Stimulated activated CD4-positive, alpha-beta T cell treated with anti-CD3 and anti-CD28 coated beads, Interleukin-1b, Interleukin-23, amount 100 ng/mL, for 24 hours (primary cell): ENCODE results near the gene EHMT1.

Source experiments
- DNase-seq, 4 experiments: peaks; one replicate each; pipeline ENCODE4 v3.0.0-alpha.2; 2020; ENCODE audit warnings: low read depth in 4 of 4, low spot score in 1 of 4

Gene EHMT1

GRCh38 chr9:137618105-137619067, at the start of gene EHMT1:
EHMT1 (plus strand) TSS chr9:137619005; CDS start chr9:137619029, 24 bp downstream.
- peak; percentile 70 to 82 (median 76) for DNase-seq

- no peak for DNase-seq
Observed at GRCh38 chr9:137569609-137570203, 49.1 kb upstream of the EHMT1 start.

GRCh38 chr9:137570566-137570965, 48.2 kb upstream of the EHMT1 start:
- DNase-seq = no peak

- DNase-seq = no peak
Observed at GRCh38 chr9:137574192-137574591, 44.6 kb upstream of the EHMT1 start.

GRCh38 chr9:137575364-137575715, 43.5 kb upstream of the EHMT1 start:
- no peak for DNase-seq

- no peak for DNase-seq
Observed at GRCh38 chr9:137575716-137576411, 42.9 kb upstream of the EHMT1 start.

GRCh38 chr9:137578518-137579258, 40.1 kb upstream of the EHMT1 start, which contains the start of gene DPH7:
DPH7 (minus strand) TSS chr9:137578925; CDS start chr9:137578777, 148 bp downstream.
- DNase-seq = peak; percentile 95 to 98 (median 97)

- no peak for DNase-seq
Observed at GRCh38 chr9:137579259-137579604, 39.6 kb upstream of the EHMT1 start.

GRCh38 chr9:137580209-137580953, 38.4 kb upstream of the EHMT1 start:
- DNase-seq = no peak

- DNase-seq = no peak
Observed at GRCh38 chr9:137580954-137581322, 37.9 kb upstream of the EHMT1 start.

- no peak for DNase-seq
Observed at GRCh38 chr9:137581361-137582285, 37.2 kb upstream of the EHMT1 start.

- no peak for DNase-seq
Observed at GRCh38 chr9:137582286-137582860, 36.4 kb upstream of the EHMT1 start.

- no peak for DNase-seq
Observed at GRCh38 chr9:137583347-137583746, 35.5 kb upstream of the EHMT1 start.

- DNase-seq = no peak
Observed at GRCh38 chr9:137583957-137584356, 34.8 kb upstream of the EHMT1 start.

- no peak for DNase-seq
Observed at GRCh38 chr9:137586854-137587253, 32.0 kb upstream of the EHMT1 start.

- no peak for DNase-seq
Observed at GRCh38 chr9:137588311-137588710, 30.5 kb upstream of the EHMT1 start.

- no peak for DNase-seq
Observed at GRCh38 chr9:137588891-137589290, 29.9 kb upstream of the EHMT1 start.

GRCh38 chr9:137589441-137590122, 29.2 kb upstream of the EHMT1 start:
- DNase-seq = no peak

GRCh38 chr9:137590123-137590468, 28.7 kb upstream of the EHMT1 start:
- DNase-seq = no peak
